GM23338 (cell line): ENCODE data around the gene ERC1. TPM values are rescaled to one million over a fixed set of nuclear protein-coding genes. Genes with fewer than 3 reads are reported as not detected.

Experiments
- ATAC-seq: fragments of 200-7000 bp; cut with Tn5 transposase; 3 replicates; pipeline ENCODE4 v1.9.1; 2020
- DNase-seq: peaks from one replicate; pipeline ENCODE4 v3.0.0-alpha.2; 2015; ENCODE audit warnings: low spot score
- H2AFZ ChIP-seq: fragments of 200-600 bp; sonication (generic); 2 replicates; pipeline ENCODE4 v1.8.0; 2016; ENCODE audit warnings: antibody characterized with exemption, mild to moderate bottlenecking, moderate library complexity
- H3F3A ChIP-seq: fragments of 200-600 bp; sonication (generic); replicated peaks from 2 replicates; pipeline ENCODE4 v1.8.0; 2017; ENCODE audit warnings: antibody characterized with exemption, mixed run types, low read depth
- H3K27ac ChIP-seq: fragments of 200-600 bp; sonication (generic); 2 replicates; pipeline ENCODE4 v1.6.1; 2016; ENCODE audit warnings: low read depth
- H3K27me3 ChIP-seq: fragments of 200-600 bp; sonication (generic); 2 replicates; pipeline ENCODE4 v1.8.0; 2016; ENCODE audit warnings: mild to moderate bottlenecking, mixed run types, moderate library complexity; ENCODE audit not compliant: insufficient read depth
- H3K36me3 ChIP-seq: fragments of 200-600 bp; sonication (generic); 2 replicates; pipeline ENCODE4 v1.8.0; 2016; ENCODE audit warnings: mild to moderate bottlenecking; ENCODE audit not compliant: insufficient read depth
- H3K4me1 ChIP-seq: fragments of 200-600 bp; sonication (generic); 2 replicates; pipeline ENCODE4 v1.8.0; 2016; ENCODE audit warnings: mild to moderate bottlenecking, moderate library complexity; ENCODE audit not compliant: insufficient read depth
- H3K4me2 ChIP-seq: fragments of 200-600 bp; sonication (generic); 2 replicates; pipeline ENCODE4 v1.7.1; 2017; ENCODE audit warnings: mixed run types
- H3K4me3 ChIP-seq: fragments of 200-600 bp; sonication (generic); 2 replicates; pipeline ENCODE4 v1.6.1; 2016; ENCODE audit warnings: mixed run types
- H3K79me2 ChIP-seq: fragments of 200-600 bp; sonication (generic); replicated peaks from 2 replicates; pipeline ENCODE4 v1.8.0; 2017; ENCODE audit warnings: mild to moderate bottlenecking; ENCODE audit not compliant: insufficient read depth
- H3K9me2 ChIP-seq: fragments of 200-600 bp; sonication (generic); 2 replicates; pipeline ENCODE4 v1.8.0; 2017; ENCODE audit not compliant: insufficient read depth
- H4K20me1 ChIP-seq: fragments of 200-600 bp; sonication (generic); replicated peaks from 2 replicates; pipeline ENCODE4 v1.8.0; 2017; ENCODE audit warnings: mild to moderate bottlenecking; ENCODE audit not compliant: insufficient read depth
- H3K27ac Mint-ChIP-seq: 2 replicates; pipeline ENCODE4 v1.8.0; 2020; ENCODE audit warnings: inconsistent platforms, mild to moderate bottlenecking, moderate library complexity, mixed read lengths
- H3K27me3 Mint-ChIP-seq: 3 replicates; pipeline ENCODE4 v1.8.0; 2022; ENCODE audit warnings: low read depth, mild to moderate bottlenecking, moderate library complexity, mixed read lengths, inconsistent platforms; ENCODE audit not compliant: insufficient read depth, poor library complexity
- H3K36me3 Mint-ChIP-seq: 3 replicates; pipeline ENCODE4 v1.8.0; 2021; ENCODE audit warnings: low read depth, mild to moderate bottlenecking, inconsistent platforms, moderate library complexity, mixed read lengths
- H3K4me1 Mint-ChIP-seq: 3 replicates; pipeline ENCODE4 v1.8.0; 2020; ENCODE audit warnings: mild to moderate bottlenecking, inconsistent platforms, mixed read lengths
- H3K4me3 Mint-ChIP-seq: 3 replicates; pipeline ENCODE4 v1.8.0; 2021; ENCODE audit warnings: moderate library complexity, mild to moderate bottlenecking, inconsistent platforms, mixed read lengths
- H3K9me3 Mint-ChIP-seq: 3 replicates; pipeline ENCODE4 v1.8.0; 2020; ENCODE audit warnings: moderate library complexity, mild to moderate bottlenecking, inconsistent platforms, mixed read lengths
- CREB1 ChIP-seq: fragments of 250-450 bp; sonication (Bioruptor Pico); IDR thresholded peaks from 2 replicates; pipeline ENCODE4 v1.5.0; 2020; ENCODE audit warnings: low read depth, mild to moderate bottlenecking, moderate library complexity
- EZH2 ChIP-seq: fragments of 200-600 bp; sonication (generic); IDR thresholded peaks from one replicate; pipeline ENCODE4 v1.8.0; 2017; ENCODE audit warnings: antibody characterized with exemption, mild to moderate bottlenecking, low read depth; ENCODE audit not compliant: unreplicated experiment
- EZH2phosphoT487 ChIP-seq: fragments of 200-600 bp; sonication (generic); IDR thresholded peaks from one replicate; pipeline ENCODE4 v1.8.1; 2018; ENCODE audit warnings: antibody characterized with exemption; ENCODE audit not compliant: unreplicated experiment
- JUNB ChIP-seq: IDR thresholded peaks from one replicate; pipeline ENCODE4 v1.6.1; 2016; ENCODE audit warnings: antibody characterized with exemption; ENCODE audit not compliant: unreplicated experiment
- NANOG ChIP-seq: IDR thresholded peaks from 2 replicates; pipeline ENCODE4 v1.6.1; 2016; ENCODE audit warnings: antibody characterized with exemption, borderline replicate concordance
- POLR2AphosphoS5 ChIP-seq: IDR thresholded peaks from 2 replicates; pipeline ENCODE4 v1.6.1; 2016; ENCODE audit warnings: antibody characterized with exemption, low read depth
- STAT1 ChIP-seq: IDR thresholded peaks from one replicate; pipeline ENCODE4 v1.6.1; 2016; ENCODE audit warnings: antibody characterized with exemption; ENCODE audit not compliant: unreplicated experiment
- ZNF114 ChIP-seq: fragments of 250-450 bp; sonication (Bioruptor Pico); IDR thresholded peaks from 2 replicates; pipeline ENCODE4 v1.5.0; 2020; ENCODE audit warnings: mild to moderate bottlenecking, moderate library complexity
- ZNF331 ChIP-seq: fragments of 250-450 bp; sonication (Bioruptor Pico); IDR thresholded peaks from 2 replicates; pipeline ENCODE4 v1.5.0; 2020; ENCODE audit warnings: low read depth, mild to moderate bottlenecking, moderate library complexity
- polyA plus RNA-seq: library from polyadenylated mRNA; unstranded; fragments of >200 nt; fragmentation: Nextera tagmentation; extraction: Ambion mirVana; gene quantifications from 2 replicates; pipeline ENCODE4 v1.2.1, GENCODE V29; 2016
- total RNA-seq: library from RNA; depleted of rRNA; stranded (reverse); fragments of >200 nt; shearing (Covaris generic); gene quantifications from 2 replicates; pipeline ENCODE4 v1.2.3, GENCODE V29; 2014
- TF ChIP-seq, protein P1 (sequence below), 2 experiments: fragments of 200-600 bp in 1 of 2; sonication (generic) in 1 of 2; conservative IDR thresholded peaks; 2 replicates each; pipeline versions ENCODE4 v1.5.1 to v1.6.1; 2016 to 2017; ENCODE audit warnings: antibody characterized with exemption in 2 of 2, low read depth in 2 of 2, mild to moderate bottlenecking in 2 of 2, moderate library complexity in 1 of 2
- TF ChIP-seq, protein P2 (sequence below): IDR thresholded peaks from 2 replicates; pipeline ENCODE4 v1.6.1; 2016; ENCODE audit warnings: antibody characterized with exemption
- TF ChIP-seq, protein P3 (sequence below): IDR thresholded peaks from one replicate; pipeline ENCODE4 v1.6.1; 2018; ENCODE audit warnings: antibody characterized with exemption; ENCODE audit not compliant: unreplicated experiment

The ERC1 gene
- total and polyA plus RNA-seq, 2 experiments from 2014 or later = 28.1 to 35.3 TPM

DNA sequence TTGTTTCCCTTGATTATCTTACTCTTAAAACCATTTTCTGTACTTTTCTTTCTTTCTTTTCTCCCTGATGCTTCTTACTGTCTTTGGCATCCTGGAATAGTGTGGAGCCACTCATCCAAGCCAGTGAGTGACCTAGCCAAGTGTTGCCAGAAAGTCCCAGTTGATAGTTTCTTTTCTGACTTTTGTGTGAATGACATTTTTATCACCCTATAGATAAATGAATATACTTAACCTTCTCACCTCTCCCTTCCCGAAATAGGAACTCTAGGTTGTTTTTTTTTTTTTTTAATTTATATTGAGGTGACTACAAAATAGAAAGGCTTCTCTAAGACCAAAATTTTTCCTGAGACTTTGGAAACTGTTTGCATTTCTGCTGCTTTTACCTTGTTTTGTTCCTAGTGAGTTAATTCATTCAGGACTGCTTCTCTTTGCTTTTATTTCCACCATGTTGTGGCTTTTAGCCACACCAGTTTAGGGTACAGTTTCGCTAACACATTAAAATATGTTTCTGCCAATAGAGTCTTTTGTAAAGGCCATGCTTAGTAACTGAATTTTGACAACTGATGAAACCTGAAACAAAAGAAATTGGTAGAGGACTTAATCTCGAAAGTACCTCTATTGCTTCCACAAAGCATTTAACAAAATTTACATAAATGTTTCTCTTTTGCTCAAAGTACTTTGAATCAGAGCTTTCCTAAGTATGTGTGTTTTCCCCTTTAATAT, 194.6 kb downstream of the ERC1 start:
- ATAC-seq = no peak
- TF ChIP-seq ZNF331 = no peak
- Mint-ChIP-seq H3K27me3 (no peaks in the 10 kb centered on the region), H3K36me3 (peaks cover 15% of the 10 kb centered on the region; the same call in 2 of the 3 replicates), H3K4me3 (no peak overlapping the region), H3K27ac (peak overlapping the region; percentile 79; the same call in 1 of the 2 replicates), H3K4me1 (peaks cover 10% of the 10 kb centered on the region), H3K9me3 (no peaks in the 10 kb centered on the region)
- no peaks in the 10 kb centered on the region for H3K9me2 ChIP-seq
- H3K27me3 ChIP-seq = no peaks in the 10 kb centered on the region
- peaks cover 4% of the 10 kb centered on the region; the same call in 1 of the 2 replicates for H3K36me3 ChIP-seq
- no peaks in the 10 kb centered on the region for H3K4me1 ChIP-seq
- H3K4me2 ChIP-seq = no peak overlapping the region
- H3K27ac ChIP-seq = no peak overlapping the region; the same call in 1 of the 2 replicates
- H3K4me3 ChIP-seq = no peak overlapping the region
- no peak for DNase-seq
- H4K20me1 ChIP-seq = no peaks in the 10 kb centered on the region
- no peaks in the 10 kb centered on the region for H3K79me2 ChIP-seq
- no peaks in the 10 kb centered on the region for H3F3A ChIP-seq
- no peak overlapping the region for H2AFZ ChIP-seq

DNA sequence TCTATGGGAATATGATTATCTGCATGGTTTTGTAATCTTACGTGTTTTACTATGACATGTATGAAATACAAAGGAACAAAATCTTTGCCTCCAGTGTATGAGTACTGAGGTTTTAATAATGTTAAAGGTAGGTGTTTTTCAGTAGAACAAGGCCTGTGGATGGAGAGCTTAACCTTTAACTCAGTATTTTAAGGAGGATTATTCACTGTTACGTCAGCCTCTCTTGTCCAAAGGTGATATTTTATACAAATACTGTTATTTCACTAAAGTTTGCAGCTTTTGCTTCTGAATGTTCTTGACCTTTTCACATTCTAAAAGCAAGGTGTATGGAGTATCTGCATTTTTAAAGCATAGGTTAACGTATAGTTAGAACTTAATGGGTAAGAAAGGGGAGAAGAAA, 195.3 kb downstream of the ERC1 start:
- Histone ChIP-seq H3K79me2 (no peaks in the 10 kb centered on the region), H3K4me2 (no peak overlapping the region), H3K9me2 (no peaks in the 10 kb centered on the region), H3K4me3 (no peak overlapping the region), H3K27me3 (no peaks in the 10 kb centered on the region), H3K27ac (no peak overlapping the region), H3F3A (no peaks in the 10 kb centered on the region), H4K20me1 (no peaks in the 10 kb centered on the region), H3K36me3 (no peaks in the 10 kb centered on the region; the same call in 1 of the 2 replicates), H3K4me1 (no peaks in the 10 kb centered on the region), H2AFZ (no peak overlapping the region)
- DNase-seq = no peak
- peak overlapping the region; percentile 64; the same call in 1 of the 2 replicates for H3K27ac Mint-ChIP-seq
- no peaks in the 10 kb centered on the region for H3K27me3 Mint-ChIP-seq
- H3K4me3 Mint-ChIP-seq = no peak overlapping the region
- no peak for ATAC-seq
- TF ChIP-seq EZH2 = no peak
- TF ChIP-seq CREB1 = no peak
- no peak for TF ChIP-seq POLR2AphosphoS5
- TF ChIP-seq, protein P1, sequence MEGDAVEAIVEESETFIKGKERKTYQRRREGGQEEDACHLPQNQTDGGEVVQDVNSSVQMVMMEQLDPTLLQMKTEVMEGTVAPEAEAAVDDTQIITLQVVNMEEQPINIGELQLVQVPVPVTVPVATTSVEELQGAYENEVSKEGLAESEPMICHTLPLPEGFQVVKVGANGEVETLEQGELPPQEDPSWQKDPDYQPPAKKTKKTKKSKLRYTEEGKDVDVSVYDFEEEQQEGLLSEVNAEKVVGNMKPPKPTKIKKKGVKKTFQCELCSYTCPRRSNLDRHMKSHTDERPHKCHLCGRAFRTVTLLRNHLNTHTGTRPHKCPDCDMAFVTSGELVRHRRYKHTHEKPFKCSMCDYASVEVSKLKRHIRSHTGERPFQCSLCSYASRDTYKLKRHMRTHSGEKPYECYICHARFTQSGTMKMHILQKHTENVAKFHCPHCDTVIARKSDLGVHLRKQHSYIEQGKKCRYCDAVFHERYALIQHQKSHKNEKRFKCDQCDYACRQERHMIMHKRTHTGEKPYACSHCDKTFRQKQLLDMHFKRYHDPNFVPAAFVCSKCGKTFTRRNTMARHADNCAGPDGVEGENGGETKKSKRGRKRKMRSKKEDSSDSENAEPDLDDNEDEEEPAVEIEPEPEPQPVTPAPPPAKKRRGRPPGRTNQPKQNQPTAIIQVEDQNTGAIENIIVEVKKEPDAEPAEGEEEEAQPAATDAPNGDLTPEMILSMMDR (conservative IDR thresholded peaks at IDR 0.05; ENCODE audit: low read depth in 2 of 2) = no peak
- no peaks in the 10 kb centered on the region for H3K9me3 Mint-ChIP-seq
- peaks cover 15% of the 10 kb centered on the region; the same call in 2 of the 3 replicates for H3K36me3 Mint-ChIP-seq
- H3K4me1 Mint-ChIP-seq = peaks cover 10% of the 10 kb centered on the region

DNA sequence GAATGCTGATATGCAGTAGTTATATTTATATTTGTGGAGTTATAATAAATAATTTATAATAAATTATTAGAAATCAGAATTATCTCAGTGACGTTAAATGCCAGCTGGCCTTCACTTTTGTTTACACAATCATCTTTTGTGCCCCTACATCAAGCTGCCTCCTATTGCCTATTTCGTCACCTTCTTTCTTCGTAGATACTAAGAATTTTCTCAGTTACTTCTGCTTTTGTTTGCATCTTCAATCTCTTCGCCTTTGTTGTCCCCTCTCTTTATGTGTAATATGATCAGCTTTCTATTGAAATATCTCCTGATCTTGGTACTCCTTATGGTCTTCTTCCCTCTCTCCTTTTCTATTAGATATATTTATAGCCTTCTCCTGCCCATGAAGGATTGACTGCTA, 197.0 kb downstream of the ERC1 start:
- Mint-ChIP-seq H3K36me3 (peaks cover 13% of the 10 kb centered on the region; the same call in 1 of the 3 replicates), H3K27me3 (peaks cover 1% of the 10 kb centered on the region), H3K4me3 (no peak overlapping the region), H3K4me1 (peaks cover 21% of the 10 kb centered on the region), H3K27ac (no peak overlapping the region), H3K9me3 (no peaks in the 10 kb centered on the region)
- Histone ChIP-seq H4K20me1 (no peaks in the 10 kb centered on the region), H2AFZ (no peak overlapping the region), H3K36me3 (no peaks in the 10 kb centered on the region), H3K4me3 (no peak overlapping the region), H3K4me2 (no peak overlapping the region), H3K4me1 (peaks cover 13% of the 10 kb centered on the region), H3K27me3 (no peaks in the 10 kb centered on the region), H3K27ac (no peak overlapping the region), H3F3A (no peaks in the 10 kb centered on the region), H3K79me2 (no peaks in the 10 kb centered on the region), H3K9me2 (no peaks in the 10 kb centered on the region)
- ATAC-seq = no peak
- DNase-seq = no peak
- TF ChIP-seq EZH2 (no peak), CREB1 (no peak), NANOG (no peak), ZNF114 (CRISPR knock-in tag) (no peak), ZNF331 (no peak), EZH2phosphoT487 (no peak), POLR2AphosphoS5 (no peak), JUNB (no peak), STAT1 (no peak)
- TF ChIP-seq, protein P2, sequence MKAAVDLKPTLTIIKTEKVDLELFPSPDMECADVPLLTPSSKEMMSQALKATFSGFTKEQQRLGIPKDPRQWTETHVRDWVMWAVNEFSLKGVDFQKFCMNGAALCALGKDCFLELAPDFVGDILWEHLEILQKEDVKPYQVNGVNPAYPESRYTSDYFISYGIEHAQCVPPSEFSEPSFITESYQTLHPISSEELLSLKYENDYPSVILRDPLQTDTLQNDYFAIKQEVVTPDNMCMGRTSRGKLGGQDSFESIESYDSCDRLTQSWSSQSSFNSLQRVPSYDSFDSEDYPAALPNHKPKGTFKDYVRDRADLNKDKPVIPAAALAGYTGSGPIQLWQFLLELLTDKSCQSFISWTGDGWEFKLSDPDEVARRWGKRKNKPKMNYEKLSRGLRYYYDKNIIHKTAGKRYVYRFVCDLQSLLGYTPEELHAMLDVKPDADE = no peak
- TF ChIP-seq, protein P3, sequence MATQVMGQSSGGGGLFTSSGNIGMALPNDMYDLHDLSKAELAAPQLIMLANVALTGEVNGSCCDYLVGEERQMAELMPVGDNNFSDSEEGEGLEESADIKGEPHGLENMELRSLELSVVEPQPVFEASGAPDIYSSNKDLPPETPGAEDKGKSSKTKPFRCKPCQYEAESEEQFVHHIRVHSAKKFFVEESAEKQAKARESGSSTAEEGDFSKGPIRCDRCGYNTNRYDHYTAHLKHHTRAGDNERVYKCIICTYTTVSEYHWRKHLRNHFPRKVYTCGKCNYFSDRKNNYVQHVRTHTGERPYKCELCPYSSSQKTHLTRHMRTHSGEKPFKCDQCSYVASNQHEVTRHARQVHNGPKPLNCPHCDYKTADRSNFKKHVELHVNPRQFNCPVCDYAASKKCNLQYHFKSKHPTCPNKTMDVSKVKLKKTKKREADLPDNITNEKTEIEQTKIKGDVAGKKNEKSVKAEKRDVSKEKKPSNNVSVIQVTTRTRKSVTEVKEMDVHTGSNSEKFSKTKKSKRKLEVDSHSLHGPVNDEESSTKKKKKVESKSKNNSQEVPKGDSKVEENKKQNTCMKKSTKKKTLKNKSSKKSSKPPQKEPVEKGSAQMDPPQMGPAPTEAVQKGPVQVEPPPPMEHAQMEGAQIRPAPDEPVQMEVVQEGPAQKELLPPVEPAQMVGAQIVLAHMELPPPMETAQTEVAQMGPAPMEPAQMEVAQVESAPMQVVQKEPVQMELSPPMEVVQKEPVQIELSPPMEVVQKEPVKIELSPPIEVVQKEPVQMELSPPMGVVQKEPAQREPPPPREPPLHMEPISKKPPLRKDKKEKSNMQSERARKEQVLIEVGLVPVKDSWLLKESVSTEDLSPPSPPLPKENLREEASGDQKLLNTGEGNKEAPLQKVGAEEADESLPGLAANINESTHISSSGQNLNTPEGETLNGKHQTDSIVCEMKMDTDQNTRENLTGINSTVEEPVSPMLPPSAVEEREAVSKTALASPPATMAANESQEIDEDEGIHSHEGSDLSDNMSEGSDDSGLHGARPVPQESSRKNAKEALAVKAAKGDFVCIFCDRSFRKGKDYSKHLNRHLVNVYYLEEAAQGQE = no peak
